SK-N-SH (cell line): ENCODE results near the gene TFDP3. TPM values are rescaled to one million over a fixed set of nuclear protein-coding genes. Genes with fewer than 3 reads are reported as not detected.

ENCODE experiments used
- CTCF ChIA-PET: fragments of 300-600, 350-600 bp; formaldehyde crosslinking; extraction: SDS; loops from one replicate; lab custom pipeline; 2021; lab: Yijun Ruan, JAX
- POLR2A ChIA-PET: fragments of 350-600 bp; sonication (Branson Sonifier 250); formaldehyde crosslinking; extraction: SDS; loops from one replicate; lab custom pipeline; 2020; ENCODE audit warnings: antibody characterized with exemption, inconsistent platforms; lab: Yijun Ruan, JAX
- DNase-seq: peaks from one replicate; pipeline ENCODE4 v3.0.0; 2012
- H2AFZ ChIP-seq: fragments of 200-600 bp; sonication (generic); 2 replicates; pipeline ENCODE4 v1.8.1; 2016; ENCODE audit warnings: antibody characterized with exemption, mild to moderate bottlenecking, low read depth
- H3F3A ChIP-seq: fragments of 200-600 bp; sonication (generic); replicated peaks from 2 replicates; pipeline ENCODE3; 2016; ENCODE audit warnings: antibody characterized with exemption, mild to moderate bottlenecking; ENCODE audit not compliant: insufficient read depth
- H3K27ac ChIP-seq, 2 experiments: fragments of 200-500 bp in 1 of 2; fragments of 200-600 bp in 1 of 2; sonication (Bioruptor generic) in 1 of 2; sonication (generic), shearing (Covaris generic) in 1 of 2; 2 replicates each; pipeline versions ENCODE4 v1.5.1 to v1.6.1; 2014 to 2016; ENCODE audit warnings: low read depth in 2 of 2, inconsistent platforms in 1 of 2, low read length in 1 of 2, mild to moderate bottlenecking in 1 of 2, mixed read lengths in 1 of 2
- H3K27me3 ChIP-seq: fragments of 200-600 bp; sonication (generic), shearing (Covaris generic); 2 replicates; pipeline ENCODE4 v1.6.1; 2016; ENCODE audit warnings: mixed run types; ENCODE audit not compliant: insufficient read depth
- H3K36me3 ChIP-seq, 2 experiments: fragments of 200-500 bp in 1 of 2; fragments of 200-600 bp in 1 of 2; sonication (Bioruptor generic) in 1 of 2; sonication (generic) in 1 of 2; replicated peaks in 1 of 2; 2 replicates each; pipeline versions ENCODE3 to v1.5.1; 2014 to 2016; ENCODE audit warnings: low read length in 1 of 2, mild to moderate bottlenecking in 1 of 2; ENCODE audit not compliant: insufficient read depth in 2 of 2, control insufficient read depth in 1 of 2
- H3K4me1 ChIP-seq, 2 experiments: fragments of 200-500 bp in 1 of 2; fragments of 200-600 bp in 1 of 2; sonication (Bioruptor generic) in 1 of 2; sonication (generic), shearing (Covaris generic) in 1 of 2; 2 replicates each; pipeline versions ENCODE4 v1.5.1 to v1.6.1; 2014 to 2016; ENCODE audit warnings: low read depth in 1 of 2, low read length in 1 of 2, mixed run types in 1 of 2; ENCODE audit not compliant: insufficient read depth in 2 of 2, control insufficient read depth in 1 of 2
- H3K4me2 ChIP-seq: fragments of 200-600 bp; sonication (generic), shearing (Covaris generic); 2 replicates; pipeline ENCODE4 v1.6.1; 2017; ENCODE audit warnings: mixed run types
- H3K4me3 ChIP-seq, 2 experiments: fragments of 200-500 bp in 1 of 2; fragments of 200-600 bp in 1 of 2; sonication (Bioruptor generic) in 1 of 2; sonication (generic), shearing (Covaris generic) in 1 of 2; 2 replicates each; pipeline versions ENCODE4 v1.5.1 to v1.8.1; 2014 to 2016; ENCODE audit warnings: low read depth in 2 of 2, inconsistent platforms in 1 of 2, low read length in 1 of 2, mild to moderate bottlenecking in 1 of 2, mixed read lengths in 1 of 2, moderate library complexity in 1 of 2
- H3K79me2 ChIP-seq: fragments of 200-600 bp; sonication (generic); 2 replicates; pipeline ENCODE4 v1.8.1; 2017; ENCODE audit warnings: mild to moderate bottlenecking; ENCODE audit not compliant: insufficient read depth
- H3K9ac ChIP-seq: fragments of 200-600 bp; sonication (generic); 2 replicates; pipeline ENCODE4 v1.6.1; 2017; ENCODE audit warnings: mixed run types
- H3K9me2 ChIP-seq: fragments of 200-600 bp; sonication (generic); 2 replicates; pipeline ENCODE4 v1.6.1; 2017; ENCODE audit warnings: mixed run types
- H3K9me3 ChIP-seq: fragments of 200-600 bp; sonication (generic); 2 replicates; pipeline ENCODE4 v1.6.1; 2017; ENCODE audit warnings: mixed run types, mild to moderate bottlenecking, moderate library complexity
- H4K20me1 ChIP-seq: fragments of 200-600 bp; sonication (generic); 2 replicates; pipeline ENCODE4 v1.6.1; 2017; ENCODE audit warnings: mild to moderate bottlenecking, mixed run types; ENCODE audit not compliant: insufficient read depth
- CHD2 ChIP-seq: fragments of 150-350 bp; IDR thresholded peaks from 2 replicates; pipeline ENCODE4 v1.6.1; 2018; ENCODE audit warnings: low read length; ENCODE audit not compliant: partially characterized antibody
- ELF1 ChIP-seq: IDR thresholded peaks from 2 replicates; pipeline ENCODE4 v1.4.0; 2012
- EP300 ChIP-seq, 2 experiments: IDR thresholded peaks; 2 replicates each; pipeline versions ENCODE4 v1.4.0 to v1.6.1; 2012; ENCODE audit warnings: borderline replicate concordance in 1 of 2, low read depth in 1 of 2, low read length in 1 of 2
- EZH2phosphoT487 ChIP-seq: fragments of 200-600 bp; sonication (generic); IDR thresholded peaks from 2 replicates; pipeline ENCODE4 v1.6.1; 2017; ENCODE audit warnings: low read depth, mixed run types, mild to moderate bottlenecking, antibody characterized with exemption, moderate library complexity, borderline replicate concordance
- FOSL2 ChIP-seq: IDR thresholded peaks from 2 replicates; pipeline ENCODE4 v1.4.0; 2012; ENCODE audit warnings: low read depth, mild to moderate bottlenecking, moderate library complexity, borderline replicate concordance
- GATA2 ChIP-seq: sonication (generic); formaldehyde crosslinking; IDR thresholded peaks from 2 replicates; pipeline ENCODE4 v1.5.0; 2020; ENCODE audit warnings: mild to moderate bottlenecking, missing genetic modification reagents
- MEF2A ChIP-seq: IDR thresholded peaks from 2 replicates; pipeline ENCODE4 v1.4.0; 2012; ENCODE audit warnings: low read depth, borderline replicate concordance
- NFIC ChIP-seq: IDR thresholded peaks from 2 replicates; pipeline ENCODE4 v1.4.0; 2012; ENCODE audit warnings: borderline replicate concordance
- NRF1 ChIP-seq: IDR thresholded peaks from 2 replicates; pipeline ENCODE4 v1.6.1; 2012; ENCODE audit warnings: low read depth, mild to moderate bottlenecking, low read length
- POLR2AphosphoS5 ChIP-seq: IDR thresholded peaks from 2 replicates; pipeline ENCODE4 v1.6.1; 2012; ENCODE audit warnings: low read depth, low read length
- RAD21 ChIP-seq: IDR thresholded peaks from 2 replicates; pipeline ENCODE4 v1.6.1; 2012; ENCODE audit warnings: mild to moderate bottlenecking, low read length
- RCOR1 ChIP-seq: fragments of 150-350 bp; IDR thresholded peaks from 2 replicates; pipeline ENCODE4 v1.6.1; 2017; ENCODE audit warnings: antibody characterized with exemption, low read length
- RFX5 ChIP-seq: IDR thresholded peaks from 2 replicates; pipeline ENCODE4 v1.6.1; 2012; ENCODE audit warnings: mild to moderate bottlenecking, improper control_type of control experiment, low read length
- RXRA ChIP-seq: IDR thresholded peaks from 2 replicates; pipeline ENCODE4 v1.4.0; 2012; ENCODE audit warnings: low read depth, mild to moderate bottlenecking, borderline replicate concordance
- SMC3 ChIP-seq: IDR thresholded peaks from 2 replicates; pipeline ENCODE4 v1.6.1; 2012; ENCODE audit warnings: low read depth, low read length, improper control_type of control experiment
- WGBS: methylation state at CpG from one replicate; pipeline ENCODE4 v1.1.6; 2017; ENCODE audit warnings: low lambda C conversion rate; 5-methylcytosine and 5-hydroxymethylcytosine counted together
- polyA plus RNA-seq, 3 experiments: library from polyadenylated mRNA; depleted of rRNA; stranded (reverse); fragments of >200 nt; gene quantifications; 2 replicates each; pipeline ENCODE4 v1.2.3, GENCODE V29; 2012
- TF ChIP-seq, protein P1 (sequence below): IDR thresholded peaks from 2 replicates; pipeline ENCODE4 v1.4.0; 2012; ENCODE audit warnings: low read depth
- TF ChIP-seq, protein P2 (sequence below): IDR thresholded peaks from 2 replicates; pipeline ENCODE4 v1.4.0; 2012; ENCODE audit warnings: low read depth, borderline replicate concordance
- TF ChIP-seq, protein P3 (sequence below): IDR thresholded peaks from 2 replicates; pipeline ENCODE4; 2012
- TF ChIP-seq, protein P4 (sequence below): fragments of 150-350 bp; IDR thresholded peaks from 2 replicates; pipeline ENCODE4 v1.6.1; 2017; ENCODE audit warnings: antibody characterized with exemption, low read length, low read depth, borderline replicate concordance

Gene TFDP3
- polyA plus RNA-seq, 1 of the 3 experiments (the other 2 are of a cell fraction) = not detected

DNA sequence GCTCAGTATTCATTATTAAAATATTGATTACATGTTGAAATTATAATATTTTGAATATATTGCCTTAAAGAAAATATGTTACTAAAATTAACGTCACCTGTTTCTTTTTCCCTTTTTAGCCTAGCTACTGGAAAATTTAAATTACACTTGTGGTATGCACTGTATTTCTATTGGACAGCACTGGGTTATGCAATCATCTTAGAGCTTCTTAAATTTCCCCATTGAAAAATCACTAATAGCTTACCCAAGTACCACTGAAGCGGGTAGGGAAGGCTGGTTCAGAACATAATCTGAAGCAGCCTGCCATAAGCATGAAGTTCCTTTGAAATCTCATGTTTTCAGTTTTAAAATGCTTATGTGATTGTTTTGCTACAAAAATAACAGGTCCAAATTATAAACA lies 49.5 kb upstream of the TFDP3 start:
- no peaks in the 10 kb centered on the region for H3F3A ChIP-seq
- DNase-seq = no peak
- no peak overlapping the region for H3K4me3 ChIP-seq
- H4K20me1 ChIP-seq = no peaks in the 10 kb centered on the region
- no peak overlapping the region for H3K4me2 ChIP-seq
- 0 out of 2 replicates have a peak, but pooled peaks cover 11% of the 10 kb centered on the region for H3K27me3 ChIP-seq
- no peak overlapping the region for H2AFZ ChIP-seq
- H3K9ac ChIP-seq = no peak overlapping the region
- TF ChIP-seq, protein P1, sequence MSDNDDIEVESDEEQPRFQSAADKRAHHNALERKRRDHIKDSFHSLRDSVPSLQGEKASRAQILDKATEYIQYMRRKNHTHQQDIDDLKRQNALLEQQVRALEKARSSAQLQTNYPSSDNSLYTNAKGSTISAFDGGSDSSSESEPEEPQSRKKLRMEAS = no peak
- TF ChIP-seq GATA2 (CRISPR knock-in tag) (no peak), EP300 (IDR thresholded peaks at IDR 0.05; ENCODE audit: borderline replicate concordance in 1 of 2, low read depth in 1 of 2, low read length in 1 of 2) (no peak), RCOR1 (no peak), FOSL2 (no peak), POLR2AphosphoS5 (no peak), RAD21 (no peak), MEF2A (no peak), NRF1 (no peak)
- TF ChIP-seq, protein P2, sequence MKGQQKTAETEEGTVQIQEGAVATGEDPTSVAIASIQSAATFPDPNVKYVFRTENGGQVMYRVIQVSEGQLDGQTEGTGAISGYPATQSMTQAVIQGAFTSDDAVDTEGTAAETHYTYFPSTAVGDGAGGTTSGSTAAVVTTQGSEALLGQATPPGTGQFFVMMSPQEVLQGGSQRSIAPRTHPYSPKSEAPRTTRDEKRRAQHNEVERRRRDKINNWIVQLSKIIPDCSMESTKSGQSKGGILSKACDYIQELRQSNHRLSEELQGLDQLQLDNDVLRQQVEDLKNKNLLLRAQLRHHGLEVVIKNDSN = no peak
- TF ChIP-seq, protein P3, sequence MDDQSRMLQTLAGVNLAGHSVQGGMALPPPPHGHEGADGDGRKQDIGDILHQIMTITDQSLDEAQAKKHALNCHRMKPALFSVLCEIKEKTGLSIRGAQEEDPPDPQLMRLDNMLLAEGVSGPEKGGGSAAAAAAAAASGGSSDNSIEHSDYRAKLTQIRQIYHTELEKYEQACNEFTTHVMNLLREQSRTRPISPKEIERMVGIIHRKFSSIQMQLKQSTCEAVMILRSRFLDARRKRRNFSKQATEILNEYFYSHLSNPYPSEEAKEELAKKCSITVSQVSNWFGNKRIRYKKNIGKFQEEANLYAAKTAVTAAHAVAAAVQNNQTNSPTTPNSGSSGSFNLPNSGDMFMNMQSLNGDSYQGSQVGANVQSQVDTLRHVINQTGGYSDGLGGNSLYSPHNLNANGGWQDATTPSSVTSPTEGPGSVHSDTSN = no peak
- H3K4me1 ChIP-seq = no peaks in the 10 kb centered on the region
- 30% methylated on average over 2 of the region's 2 CpGs for WGBS
- ChIA-PET POLR2A (no interaction called here), CTCF (no interaction called here)
- H3K9me3 ChIP-seq = no peaks in the 10 kb centered on the region
- no peak overlapping the region for H3K27ac ChIP-seq
- no peaks in the 10 kb centered on the region for H3K79me2 ChIP-seq
- H3K9me2 ChIP-seq = no peaks in the 10 kb centered on the region
- H3K36me3 ChIP-seq = no peaks in the 10 kb centered on the region

DNA sequence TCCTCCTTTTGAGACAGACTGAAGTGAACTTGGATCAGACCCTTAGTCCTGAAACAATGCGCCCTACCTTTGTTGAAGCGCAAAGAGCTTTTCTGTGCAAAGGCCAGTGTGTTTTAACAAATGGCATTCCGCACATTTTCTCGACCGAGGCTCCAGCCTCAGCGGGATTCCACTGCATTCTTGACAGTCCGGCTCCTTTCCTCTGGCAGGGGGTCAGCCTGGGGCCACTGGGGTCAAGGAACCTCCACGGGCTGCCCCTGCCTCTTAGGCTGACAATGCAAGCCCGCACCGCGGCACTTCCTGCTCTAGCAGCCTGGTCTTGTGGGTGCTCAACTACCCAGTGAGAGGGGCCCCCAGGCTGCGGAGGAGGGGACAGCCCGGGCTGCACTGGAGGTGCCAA lies 47.2 kb upstream of the TFDP3 start:
- H3K9me2 ChIP-seq = no peaks in the 10 kb centered on the region
- H3K79me2 ChIP-seq = no peaks in the 10 kb centered on the region
- ChIA-PET POLR2A (no interaction called here), CTCF (no interaction called here)
- DNase-seq = no peak
- no peak overlapping the region for H3K4me3 ChIP-seq
- H4K20me1 ChIP-seq = no peaks in the 10 kb centered on the region
- H2AFZ ChIP-seq = no peak overlapping the region
- no peak overlapping the region for H3K27ac ChIP-seq
- no peaks in the 10 kb centered on the region for H3K9me3 ChIP-seq
- H3K9ac ChIP-seq = no peak overlapping the region
- no peaks in the 10 kb centered on the region for H3K4me1 ChIP-seq
- H3K36me3 ChIP-seq = no peaks in the 10 kb centered on the region
- 0 out of 2 replicates have a peak, but pooled peaks cover 11% of the 10 kb centered on the region for H3K27me3 ChIP-seq
- H3K4me2 ChIP-seq = no peak overlapping the region
- WGBS = 50% methylated on average over 12 of the region's 13 CpGs
- H3F3A ChIP-seq = no peaks in the 10 kb centered on the region
- TF ChIP-seq RFX5 = no peak
- TF ChIP-seq ELF1 = no peak
- TF ChIP-seq RXRA = no peak
- TF ChIP-seq POLR2AphosphoS5 = no peak
- TF ChIP-seq NRF1 = no peak
- TF ChIP-seq, protein P4, sequence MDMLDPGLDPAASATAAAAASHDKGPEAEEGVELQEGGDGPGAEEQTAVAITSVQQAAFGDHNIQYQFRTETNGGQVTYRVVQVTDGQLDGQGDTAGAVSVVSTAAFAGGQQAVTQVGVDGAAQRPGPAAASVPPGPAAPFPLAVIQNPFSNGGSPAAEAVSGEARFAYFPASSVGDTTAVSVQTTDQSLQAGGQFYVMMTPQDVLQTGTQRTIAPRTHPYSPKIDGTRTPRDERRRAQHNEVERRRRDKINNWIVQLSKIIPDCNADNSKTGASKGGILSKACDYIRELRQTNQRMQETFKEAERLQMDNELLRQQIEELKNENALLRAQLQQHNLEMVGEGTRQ = no peak
- TF ChIP-seq, protein P2 = no peak
- TF ChIP-seq SMC3 = no peak
- TF ChIP-seq, protein P3 = no peak
- no peak for TF ChIP-seq CHD2
- no peak for TF ChIP-seq EZH2phosphoT487
- TF ChIP-seq, protein P1 = no peak
- no peak for TF ChIP-seq NFIC
